SK-N-DZ (cell line): ENCODE results near the gene ASPDH.
A peak's percentile ranks its signal among the peaks of the same experiment; 100 is the strongest.

Experiments used
- DNase-seq: peaks from one replicate; pipeline ENCODE4 v3.0.0-alpha.2; 2015; ENCODE audit warnings: low spot score

Gene ASPDH

DNA sequence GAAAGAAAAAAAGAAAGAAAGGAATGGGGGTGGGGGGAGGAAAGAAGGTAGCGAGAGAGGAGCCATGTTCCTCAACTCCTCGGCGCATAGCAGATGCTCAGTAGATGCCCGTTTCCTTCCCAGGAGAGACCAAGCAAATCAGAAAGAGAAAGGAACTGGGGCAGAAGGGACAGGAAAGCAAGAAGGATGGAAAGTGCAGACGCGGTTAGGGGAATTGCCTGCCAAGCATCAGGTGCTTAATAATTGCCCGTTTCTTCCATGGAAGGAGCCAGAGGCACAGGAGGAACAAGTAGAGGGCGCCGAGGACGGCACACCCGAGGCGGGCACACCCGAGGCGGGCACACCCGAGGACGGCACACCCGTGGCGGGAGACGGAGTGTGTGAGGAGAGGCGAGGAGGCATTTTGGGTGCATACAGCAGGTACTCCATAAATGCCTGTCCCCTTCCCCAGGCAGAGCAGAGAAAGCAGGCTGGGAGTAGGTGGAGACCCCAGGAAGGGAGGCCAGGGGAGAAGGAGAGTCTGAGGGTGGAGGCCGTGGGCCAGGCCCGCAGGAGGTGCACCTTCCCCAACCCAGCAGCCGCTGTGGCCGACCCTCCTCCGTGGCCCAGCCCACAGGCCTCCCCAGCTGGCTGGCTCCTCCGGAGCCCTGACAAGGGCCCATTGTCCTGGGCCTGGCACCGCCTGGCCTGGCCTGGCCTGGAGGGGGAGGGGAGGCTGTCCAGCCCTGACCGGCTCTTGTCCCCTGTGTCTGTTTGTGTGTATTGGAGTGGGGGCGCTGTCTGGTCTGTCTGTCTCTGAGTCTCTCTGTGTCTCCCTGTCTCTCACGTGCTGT lies 17.3 kb downstream of the ASPDH start:
- no peak for DNase-seq

DNA sequence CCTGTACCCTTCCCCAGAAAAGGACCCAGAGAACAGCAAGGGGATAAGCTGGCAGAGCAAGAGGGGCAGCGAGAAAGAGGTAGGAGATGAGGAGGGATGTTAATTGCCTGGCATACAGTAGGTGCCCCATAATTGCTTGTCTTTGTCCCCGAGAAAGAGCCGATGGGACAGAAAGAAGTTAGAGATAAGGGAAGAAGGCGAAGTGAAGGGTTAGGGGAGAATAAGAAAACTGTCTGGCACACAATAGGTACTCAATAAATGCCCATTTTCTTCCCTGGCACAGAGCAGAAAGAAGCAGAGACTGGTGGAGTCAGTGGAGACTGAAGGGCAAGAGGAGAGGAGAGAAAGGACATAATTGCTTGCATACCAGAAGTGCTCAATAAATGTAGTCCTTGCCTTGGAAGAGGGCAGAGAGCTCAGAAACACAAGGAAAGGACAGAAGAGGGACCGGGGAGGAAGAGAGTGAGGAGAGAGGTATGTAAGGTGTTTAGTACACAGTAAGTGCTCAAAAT lies 18.6 kb downstream of the ASPDH start:
- no peak for DNase-seq

DNA sequence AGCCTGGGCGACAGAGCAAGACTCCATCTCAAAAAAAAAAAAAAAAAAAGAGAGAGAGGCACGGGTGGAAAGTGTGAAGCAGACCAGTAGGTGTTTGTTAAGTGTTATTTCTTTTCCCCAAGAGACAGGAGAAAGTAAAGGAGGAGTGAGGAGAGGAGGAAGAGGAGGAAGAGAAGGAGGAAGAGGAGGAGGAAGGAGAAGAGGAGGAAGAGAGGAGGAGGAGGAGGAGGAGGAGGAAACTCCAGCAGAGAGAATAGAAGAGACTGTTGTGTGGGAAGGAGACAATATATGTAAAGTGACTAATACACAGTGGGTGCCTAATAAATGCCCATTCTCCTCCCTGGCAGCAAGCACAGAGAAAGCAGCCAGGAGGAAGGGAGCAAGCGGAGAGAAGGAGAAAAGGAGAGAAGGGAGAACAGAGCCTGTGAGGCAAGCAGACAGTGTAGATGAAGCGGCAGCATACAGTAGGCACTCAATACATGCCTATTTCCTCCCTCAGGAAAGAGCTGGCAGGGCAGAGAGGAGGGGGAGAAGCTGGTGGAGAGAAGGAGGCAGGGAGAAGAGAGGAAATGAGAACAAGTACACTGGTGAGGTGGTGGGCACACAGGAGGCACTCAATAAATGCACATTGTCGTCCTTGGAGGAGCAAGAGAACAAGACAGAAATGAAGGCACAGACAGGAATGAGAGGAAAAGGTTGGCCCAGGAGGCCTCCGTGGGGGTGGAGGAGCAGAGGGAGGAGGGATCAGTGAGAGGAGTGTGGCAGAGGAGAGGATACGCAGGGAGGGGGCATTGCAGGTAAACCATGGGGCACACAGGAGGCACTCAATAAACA lies 19.3 kb downstream of the ASPDH start:
- DNase-seq = no peak

DNA sequence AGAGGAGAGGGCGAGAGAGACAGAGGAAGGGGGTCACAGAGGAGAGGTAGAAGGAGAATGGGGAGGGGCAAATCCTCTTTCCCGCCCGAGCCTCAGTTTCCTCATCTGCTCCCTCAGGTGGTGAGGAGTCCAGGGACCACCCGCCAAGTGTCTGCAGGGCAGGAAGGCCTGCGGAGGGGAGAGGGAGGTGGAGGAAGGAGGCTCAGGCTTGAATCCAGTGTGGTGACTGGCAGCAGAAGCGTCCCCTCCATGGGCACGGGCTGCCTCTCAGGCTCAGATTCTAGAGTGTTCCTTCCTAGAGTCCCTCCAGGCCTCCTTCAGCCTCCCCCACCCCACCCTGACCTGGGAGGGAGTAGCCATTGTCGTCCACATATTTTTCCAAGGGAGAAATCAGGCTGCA lies 20.5 kb downstream of the ASPDH start:
- no peak for DNase-seq

DNA sequence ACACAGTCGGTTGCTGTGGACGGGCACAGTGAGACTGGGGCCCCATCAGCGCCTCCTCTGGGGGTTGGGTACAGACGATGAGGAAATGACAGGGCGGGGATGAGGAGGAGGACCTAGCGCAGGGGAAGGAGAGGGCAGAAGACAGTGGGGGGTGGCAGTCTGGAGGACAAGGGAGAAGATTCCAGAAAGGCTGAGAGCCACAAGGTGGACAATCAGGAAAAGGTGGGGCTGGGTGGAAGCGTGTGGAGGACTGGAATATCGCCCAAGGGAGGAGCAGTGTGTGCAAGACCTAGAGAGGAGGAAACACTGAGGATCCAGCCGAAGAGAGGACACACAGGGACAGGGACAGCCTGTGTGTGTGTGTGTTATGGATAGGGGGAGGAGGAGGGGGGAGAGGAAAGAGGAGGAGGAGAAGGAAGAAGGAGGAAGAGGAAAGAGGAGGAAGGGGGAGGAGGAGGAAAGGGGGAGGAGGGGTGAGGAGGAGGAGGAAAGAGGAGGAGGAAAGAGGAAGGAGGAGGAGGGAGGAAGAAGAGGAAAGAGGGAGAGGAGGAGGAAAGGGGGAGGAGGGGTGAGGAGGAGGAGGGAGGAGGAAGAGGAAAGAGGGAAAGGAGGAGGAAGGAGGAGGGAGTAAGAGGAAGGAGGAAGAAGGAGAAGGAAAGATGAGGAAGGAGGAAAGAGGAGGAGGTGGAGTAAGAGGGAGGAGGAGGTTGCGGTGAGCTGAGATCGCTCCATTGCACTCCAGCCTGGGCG lies 21.2 kb downstream of the ASPDH start:
- no peak for DNase-seq

DNA sequence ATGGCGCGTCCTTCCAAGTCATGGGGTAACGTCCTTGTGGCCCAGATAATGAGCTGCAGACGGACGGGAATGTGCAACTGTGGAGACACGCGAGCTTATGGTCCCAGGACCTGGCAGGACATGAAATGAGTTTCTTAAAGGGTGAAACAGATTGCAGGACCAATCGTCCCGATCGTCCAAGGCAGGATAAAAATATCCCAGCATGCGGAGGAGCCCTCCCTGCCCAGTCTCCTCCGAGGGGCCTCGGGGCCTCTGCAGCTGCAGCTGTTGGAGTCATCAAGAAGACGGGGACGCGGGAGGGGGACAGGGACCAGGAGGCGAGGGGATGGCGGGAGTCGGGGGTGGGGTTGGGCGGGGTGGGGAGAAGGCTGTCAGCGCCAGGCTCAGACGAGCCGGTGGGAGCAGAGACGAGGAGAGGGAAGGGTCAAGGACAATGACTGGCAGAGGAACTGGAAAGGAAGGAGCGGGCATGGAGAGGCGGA lies 22.7 kb downstream of the ASPDH start:
- no peak for DNase-seq

DNA sequence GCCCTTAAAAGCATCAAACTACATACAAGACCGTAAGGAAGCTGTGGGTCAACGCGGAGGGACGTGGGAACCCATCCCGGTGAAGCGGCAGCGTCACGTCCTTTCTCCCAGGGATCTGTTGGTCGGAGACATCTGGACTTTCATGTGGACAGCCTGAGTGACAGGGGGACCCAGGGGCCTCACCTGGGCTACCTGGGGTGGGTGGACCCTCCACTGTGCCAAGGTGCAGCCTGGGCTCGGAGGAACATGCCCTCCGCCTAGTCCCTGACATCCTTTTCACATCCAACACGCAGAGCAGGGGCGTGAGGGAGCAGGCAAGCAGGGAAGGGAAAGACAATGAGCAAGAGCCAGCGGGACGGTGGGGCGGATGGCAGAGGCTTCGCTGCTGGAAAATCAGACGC lies 23.3 kb downstream of the ASPDH start:
- no peak for DNase-seq

DNA sequence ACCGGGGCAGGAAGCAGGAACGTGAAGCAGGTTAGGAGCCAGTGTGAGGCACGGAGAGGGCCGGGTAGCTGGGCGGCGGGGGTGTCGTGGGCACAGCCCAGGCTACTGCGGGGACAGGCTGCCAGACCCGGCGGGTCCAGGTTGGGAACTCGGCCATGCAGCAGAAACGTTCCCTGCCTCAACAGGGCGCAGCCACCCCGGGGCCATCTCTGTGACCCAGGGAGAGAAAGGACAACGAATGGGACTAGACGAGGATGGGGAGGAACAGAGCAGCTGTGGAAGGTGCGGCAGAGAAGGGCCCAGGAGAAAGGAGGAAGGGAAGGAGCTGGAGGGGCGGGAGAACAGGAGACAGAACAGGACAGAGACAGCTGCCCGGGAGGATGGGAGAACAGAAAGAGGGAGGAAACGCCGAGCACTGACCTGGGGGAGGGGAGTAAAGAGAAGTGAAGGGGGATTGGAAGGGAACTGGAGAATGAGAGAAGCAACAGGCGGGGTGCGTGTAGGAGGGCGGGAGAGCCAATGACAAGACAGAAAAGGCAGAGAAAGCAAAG lies 24.2 kb downstream of the ASPDH start:
- peak; percentile 34 for DNase-seq

DNA sequence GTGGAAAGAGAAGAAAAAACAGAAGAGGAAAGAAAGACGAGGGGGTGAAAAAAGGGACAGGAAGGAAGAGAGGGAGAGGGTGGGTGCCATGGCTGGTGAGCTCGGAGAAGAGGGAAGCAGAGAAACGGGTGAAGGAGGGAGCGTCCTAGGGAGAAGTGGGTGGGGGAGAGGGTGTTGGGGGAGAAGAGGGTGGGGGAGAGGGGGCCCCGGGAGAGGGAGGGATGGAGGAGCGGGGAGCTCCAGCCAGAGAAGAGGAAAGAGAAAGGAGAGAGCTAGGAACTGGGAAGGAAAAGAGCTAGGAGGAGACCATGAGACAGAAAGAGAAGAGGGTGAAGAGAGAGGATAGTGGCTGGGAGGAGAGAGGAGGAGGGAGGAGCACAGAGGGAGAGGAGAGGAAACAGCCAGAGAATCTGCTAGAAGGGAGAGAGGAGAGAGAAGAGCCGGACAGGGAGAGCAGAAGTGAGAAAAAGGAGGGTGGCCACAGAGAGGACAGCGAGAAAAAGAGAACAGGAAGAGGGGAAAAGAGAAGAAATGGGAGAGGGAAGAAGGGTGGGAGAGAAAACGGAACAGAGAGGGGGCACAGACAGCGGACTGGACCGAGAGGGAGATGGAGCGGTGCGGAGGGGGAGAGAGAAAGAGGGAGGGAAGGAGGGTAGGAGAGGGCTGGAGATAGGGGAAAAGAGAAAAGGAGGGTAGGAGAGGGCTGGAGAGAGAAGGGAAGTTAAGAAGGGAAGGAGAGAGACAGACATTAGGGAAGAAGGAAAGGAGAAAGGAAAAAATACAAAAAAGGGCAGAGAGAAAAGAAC lies 25.1 kb downstream of the ASPDH start:
- DNase-seq = no peak

DNA sequence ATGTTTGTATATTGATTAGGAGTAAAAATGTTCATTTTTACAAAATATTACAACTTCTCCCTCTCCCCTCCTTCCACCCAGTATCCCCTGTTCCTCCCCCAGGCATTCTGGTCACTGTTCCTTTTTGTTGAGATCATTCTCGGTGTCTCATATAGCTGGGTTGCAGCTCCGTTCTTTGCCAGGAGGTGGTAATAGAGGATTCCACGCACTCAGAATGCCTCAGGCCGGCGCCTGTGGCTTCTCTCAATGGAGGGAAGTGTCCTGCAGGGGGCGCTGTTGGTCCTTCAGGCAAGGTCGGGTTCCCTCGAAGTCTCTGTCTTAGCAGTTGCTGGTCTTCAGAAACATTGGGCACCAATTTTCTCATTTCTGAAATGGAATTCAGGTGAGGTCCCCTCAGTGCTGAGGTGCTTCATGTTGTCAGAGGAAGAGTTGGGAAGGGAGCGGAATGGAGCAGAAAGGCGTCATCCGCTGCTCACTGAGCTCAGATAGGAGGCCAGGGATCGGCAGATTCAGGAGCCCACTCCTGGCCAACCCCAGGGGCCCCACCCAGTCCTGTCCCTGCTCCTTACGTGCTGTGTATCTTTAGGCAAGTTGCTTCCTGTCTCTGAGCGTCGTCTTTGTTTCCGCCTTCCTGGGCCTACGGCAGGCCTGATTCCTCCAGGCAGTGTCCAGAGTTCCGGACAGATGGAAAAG lies 26.7 kb downstream of the ASPDH start:
- no peak for DNase-seq

DNA sequence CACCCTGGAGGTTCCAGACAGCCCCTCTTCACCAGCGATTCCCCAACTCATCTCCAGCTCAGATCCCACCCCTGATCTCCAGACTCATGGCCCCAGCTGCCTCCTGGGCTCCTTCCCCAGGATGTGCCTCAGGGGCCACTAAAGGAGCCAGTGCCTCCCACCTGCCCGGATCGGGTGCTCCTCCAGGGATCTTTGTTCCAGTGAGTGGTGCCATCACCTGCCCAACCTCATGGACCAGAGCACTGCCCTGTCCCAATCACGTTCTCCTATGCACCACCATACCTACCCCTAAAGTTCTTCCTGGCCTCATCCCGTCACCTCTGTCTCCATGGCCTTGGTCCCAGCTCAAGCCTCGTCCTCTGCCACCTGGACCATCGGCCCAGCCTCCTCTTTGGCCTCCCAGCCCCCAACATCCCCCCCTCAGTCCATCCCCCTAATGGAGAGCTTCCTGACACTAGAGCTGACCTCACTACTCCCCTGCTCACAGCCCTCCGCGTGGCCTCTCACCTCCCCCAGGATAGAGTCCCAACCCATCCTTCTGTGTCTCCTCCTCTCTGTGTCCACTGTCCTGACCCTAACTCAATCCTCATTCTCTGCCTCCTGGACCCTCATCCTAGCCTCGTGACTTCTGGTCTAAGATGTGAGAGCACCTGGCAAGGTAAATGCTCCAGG lies 28.3 kb downstream of the ASPDH start:
- DNase-seq = no peak

DNA sequence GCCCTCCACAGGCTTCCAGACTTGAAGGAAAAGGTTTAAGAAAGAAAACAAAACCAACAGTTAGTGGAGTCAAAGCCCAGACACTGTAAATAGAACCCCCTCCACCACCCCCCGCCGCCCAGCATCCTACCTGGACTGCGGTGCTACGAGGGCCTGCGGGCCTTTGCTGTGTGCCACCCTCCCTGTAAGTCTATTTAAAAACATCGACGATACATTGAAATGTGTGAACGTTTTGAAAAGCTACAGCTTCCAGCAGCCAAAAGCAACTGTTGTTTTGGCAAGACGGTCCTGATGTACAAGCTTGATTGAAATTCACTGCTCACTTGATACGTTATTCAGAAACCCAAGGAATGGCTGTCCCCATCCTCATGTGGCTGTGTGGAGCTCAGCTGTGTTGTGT lies 30.8 kb downstream of the ASPDH start:
- no peak for DNase-seq

DNA sequence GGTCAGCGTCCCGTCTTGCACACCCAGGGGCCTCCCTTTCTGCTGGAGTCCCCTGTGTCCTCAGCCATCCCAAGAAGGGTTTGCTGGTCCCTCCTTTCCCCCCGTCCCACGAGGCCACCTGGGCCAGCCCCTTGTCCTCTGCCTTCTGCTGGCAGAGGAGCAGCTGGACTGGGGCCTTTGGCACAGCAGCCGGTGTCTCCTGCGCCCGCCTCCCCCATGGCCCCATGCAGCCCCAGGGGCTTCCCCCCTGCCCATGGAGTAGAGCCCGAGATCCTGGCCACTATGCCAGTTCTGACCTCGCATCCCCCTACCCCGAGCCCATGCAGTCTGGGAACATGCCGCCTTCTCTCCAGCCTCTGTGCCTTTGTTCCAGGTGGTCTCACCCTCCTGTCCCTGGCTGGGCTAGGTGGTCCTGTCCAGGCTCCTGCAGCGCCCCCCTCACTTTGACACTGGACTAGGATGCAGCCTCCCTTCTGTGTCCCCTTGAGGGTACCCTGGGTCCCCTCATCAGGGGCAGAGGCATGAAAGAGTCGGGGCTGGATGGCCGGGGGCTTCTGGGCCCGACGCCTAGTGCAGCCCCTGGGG lies 31.4 kb downstream of the ASPDH start:
- DNase-seq = no peak

DNA sequence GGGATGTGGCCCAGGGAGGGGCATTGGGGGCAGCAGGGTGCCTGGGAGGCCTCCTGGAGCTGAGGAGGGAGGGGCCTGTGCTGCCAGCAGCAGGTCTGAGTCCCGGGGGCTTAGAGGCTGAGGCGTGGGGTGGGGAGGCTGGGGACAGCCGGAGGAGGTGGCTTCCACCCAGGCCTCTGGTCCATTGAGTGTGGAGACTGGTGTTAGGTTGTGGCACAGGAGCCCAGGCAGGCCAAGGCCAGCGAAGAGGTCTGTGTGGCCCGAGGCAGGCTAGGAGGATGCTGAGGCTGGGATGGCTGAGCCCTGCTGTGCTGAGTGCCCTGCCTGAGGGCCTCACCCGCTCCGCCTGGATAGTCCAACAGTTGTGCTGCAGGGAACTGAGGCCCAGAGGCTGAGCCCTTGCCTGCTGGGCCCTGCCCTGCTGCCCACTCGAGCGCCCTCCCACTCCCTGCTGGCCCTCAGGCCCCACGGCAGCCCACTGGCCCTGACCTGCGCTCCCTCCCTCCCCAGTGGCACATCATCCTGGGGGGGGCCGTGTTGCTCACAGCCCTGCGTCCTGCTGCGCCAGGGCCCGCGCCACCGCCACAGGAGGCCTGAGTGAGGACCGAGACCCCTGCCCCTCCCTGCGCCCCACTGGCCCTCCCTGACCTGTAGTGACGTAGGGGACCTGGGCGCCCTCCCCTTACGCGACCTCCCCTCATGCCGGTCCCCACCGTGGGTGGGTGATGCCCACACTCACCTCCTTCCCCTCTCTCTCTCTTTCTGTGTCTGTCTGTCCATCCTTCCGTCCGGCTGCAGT lies 32.2 kb downstream of the ASPDH start:
- no peak for DNase-seq

DNA sequence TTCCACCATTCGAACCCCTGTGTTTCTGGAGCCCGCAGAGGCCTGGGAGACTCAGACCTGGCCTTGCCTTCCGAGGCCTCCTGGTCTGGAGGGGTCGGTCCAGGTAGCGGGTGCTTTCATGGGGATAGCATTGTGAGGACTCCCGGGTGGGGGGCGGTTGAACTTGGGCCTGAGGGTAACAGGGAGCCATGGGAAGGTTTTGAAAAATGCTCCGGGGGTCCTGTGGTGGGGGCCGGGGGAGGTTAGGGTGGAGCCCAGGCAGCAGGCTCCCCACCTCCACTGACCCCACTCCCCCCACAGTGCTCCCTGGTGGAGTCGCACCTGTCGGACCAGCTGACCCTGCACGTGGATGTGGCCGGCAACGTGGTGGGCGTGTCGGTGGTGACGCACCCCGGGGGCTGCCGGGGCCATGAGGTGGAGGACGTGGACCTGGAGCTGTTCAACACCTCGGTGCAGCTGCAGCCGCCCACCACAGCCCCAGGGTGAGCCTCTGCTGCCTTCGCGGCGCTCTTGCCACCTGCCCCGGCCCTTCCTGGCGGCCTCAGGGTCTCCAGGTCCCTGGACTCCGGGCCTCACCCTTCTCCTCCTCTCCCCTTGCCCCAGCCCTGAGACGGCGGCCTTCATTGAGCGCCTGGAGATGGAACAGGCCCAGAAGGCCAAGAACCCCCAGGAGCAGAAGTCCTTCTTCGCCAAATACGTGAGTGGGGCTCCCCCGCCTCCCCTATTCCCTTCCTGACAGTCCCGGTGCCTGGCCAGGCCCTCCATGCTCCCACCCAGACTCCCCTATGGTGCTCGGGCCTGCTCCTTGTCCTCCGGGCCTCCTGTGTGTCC lies 33.2 kb downstream of the ASPDH start:
- no peak for DNase-seq

DNA sequence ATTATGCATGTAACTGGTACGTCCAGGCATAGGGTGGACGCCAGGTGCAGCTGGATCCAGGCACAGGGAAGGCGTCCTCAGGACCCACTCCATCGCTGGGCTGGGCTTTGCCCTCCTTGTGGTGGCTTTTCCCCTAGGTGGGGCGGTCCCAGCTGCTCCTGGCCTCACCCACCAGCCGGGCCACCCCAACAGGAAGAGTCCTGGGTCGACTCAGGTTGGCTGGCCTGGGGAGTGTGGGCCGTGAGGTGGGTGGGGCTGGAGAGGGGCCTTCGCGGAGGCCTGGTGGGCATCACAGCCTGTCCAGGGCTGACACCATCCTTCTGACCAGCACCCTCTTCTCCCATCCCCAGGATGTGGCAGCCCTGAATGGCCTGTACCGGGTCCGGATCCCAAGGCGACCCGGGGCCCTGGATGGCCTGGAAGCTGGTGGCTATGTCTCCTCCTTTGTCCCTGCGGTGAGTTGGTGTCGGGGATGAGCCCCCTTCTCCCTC lies 33.9 kb downstream of the ASPDH start:
- no peak for DNase-seq
